HG03520 (cell line): ENCODE measurements around the gene DRGX.

ENCODE experiments used
- ATAC-seq: cut with Tn5 transposase; IDR thresholded peaks from one replicate; pipeline ENCODE4 v1.9.1; 2021; ENCODE audit warnings: mild to moderate bottlenecking, moderate library complexity; ENCODE audit not compliant: unreplicated experiment

The DRGX gene

GRCh38 chr10:49323171-49323895 lies 72.6 kb downstream of the DRGX start:
- no peak for ATAC-seq

DNA sequence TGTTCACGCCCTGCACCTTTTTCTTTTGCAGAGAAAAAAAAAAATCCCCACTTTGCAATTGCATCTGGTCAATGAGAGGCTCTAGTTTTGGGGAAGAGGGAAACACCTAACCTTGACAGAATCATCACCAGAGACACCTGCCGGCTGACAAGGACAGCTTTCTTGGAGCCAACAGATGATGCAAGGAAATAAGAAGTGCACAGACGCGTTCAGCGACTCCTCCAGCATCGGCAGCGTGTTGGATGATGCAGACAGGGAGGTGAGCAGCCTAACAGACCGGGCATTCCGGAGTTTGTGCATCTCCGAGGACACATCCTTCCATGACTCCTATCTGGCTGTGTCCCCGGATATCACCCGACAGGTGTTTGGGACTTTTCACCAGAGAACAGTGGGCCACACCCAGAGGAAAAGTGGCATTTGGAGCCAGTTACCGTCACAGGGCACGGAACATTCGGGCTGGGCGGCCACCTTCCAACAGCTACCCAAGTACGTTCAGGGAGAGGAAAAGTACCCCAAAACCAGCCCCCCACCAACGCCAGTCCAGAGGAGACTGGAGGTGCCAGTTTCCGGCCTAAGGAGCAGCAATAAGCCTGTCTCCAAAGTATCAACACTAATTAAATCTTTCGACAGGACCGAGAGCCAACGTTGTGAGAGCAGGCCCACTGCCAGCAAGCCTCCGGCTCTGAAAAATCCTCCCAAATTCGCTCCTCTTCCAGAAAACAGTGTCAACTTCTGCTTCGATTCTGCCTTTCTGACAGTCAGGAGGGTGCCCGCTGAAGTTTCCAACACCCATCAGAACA lies 73.3 kb downstream of the DRGX start:
- no peak for ATAC-seq

GRCh38 chr10:49321021-49321420 lies 74.9 kb downstream of the DRGX start:
- no peak for ATAC-seq

DNA sequence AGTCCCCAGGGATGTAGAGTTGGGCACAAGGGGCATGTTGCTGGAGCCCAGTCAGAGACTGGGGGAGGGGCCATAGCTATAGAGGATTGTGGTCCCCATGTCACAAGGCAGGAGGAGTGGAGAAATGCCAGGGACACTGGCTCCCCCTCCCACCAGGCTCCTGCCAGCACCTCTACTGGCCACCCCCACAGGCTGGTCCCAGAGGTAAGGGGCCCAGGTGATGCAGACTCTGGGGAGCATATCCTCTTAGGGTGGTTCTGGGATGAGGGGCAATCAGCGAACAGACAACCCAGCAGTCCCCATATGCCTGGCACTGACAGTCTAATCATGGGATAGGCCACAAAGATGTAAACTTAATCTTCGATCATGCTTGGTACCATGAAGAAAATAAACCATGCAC lies 75.7 kb downstream of the DRGX start:
- no peak for ATAC-seq

- ATAC-seq: no peak
These were observed 76.7 kb downstream of the DRGX start for GRCh38 chr10:49319206-49319605.

- ATAC-seq: no peak
These were observed 77.1 kb downstream of the DRGX start for GRCh38 chr10:49318755-49319154.

- no peak for ATAC-seq
These were observed 77.9 kb downstream of the DRGX start for GRCh38 chr10:49318028-49318427.

DNA sequence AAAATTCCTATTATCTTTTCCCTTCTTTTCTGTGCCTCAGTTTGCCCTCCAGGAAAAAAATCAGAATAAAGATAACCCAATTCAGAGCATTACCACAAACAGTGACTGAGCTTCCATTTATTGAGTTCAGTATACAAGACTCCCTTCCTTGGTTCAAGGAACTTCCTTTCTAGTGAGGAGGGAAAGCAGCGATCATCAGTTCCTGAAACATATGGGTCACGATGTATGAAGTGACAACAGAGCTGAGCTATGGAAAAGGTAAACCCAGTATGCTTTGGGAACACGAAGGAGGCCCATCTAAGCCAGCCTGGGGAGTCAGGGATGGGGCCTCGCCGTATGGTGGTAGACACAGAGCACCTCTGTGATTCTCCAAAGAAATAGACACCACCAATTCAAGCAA lies 81.1 kb downstream of the DRGX start:
- ATAC-seq: no peak
